ENCODE data around the gene IARS2. TPM values are rescaled to one million over a fixed set of nuclear protein-coding genes. Genes with fewer than 3 reads are reported as not detected.
"Not testable (repeated sequence)": the region's sequence is repeated elsewhere in the genome, so short reads cannot be mapped to it uniquely, and the experiment has no call there.

The IARS2 gene
- total and polyA plus RNA-seq, 11 donors = 23.2 to 87.2 (median 78.2) TPM

DNA sequence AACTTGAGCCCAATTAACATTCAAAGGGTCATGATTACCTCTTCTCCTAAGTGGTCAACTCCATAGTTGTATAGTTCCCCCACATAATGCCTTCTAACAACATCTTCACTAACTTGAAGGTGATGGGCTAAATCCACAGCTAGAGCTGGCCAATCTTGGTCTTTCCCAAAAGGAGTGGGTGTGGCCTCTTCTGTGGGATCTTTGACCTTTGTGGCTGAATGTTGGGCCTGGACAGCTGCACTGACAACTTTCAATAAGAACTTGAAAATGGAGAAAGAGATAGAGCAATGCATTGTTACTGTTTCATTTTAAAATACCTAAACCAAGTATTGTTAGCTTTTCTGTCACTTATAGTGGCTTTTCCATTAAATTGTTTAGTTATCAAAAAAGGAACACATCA, 59.2 kb downstream of the IARS2 start:
- TF ChIP-seq POLR2A (IDR thresholded peaks at IDR 0.05) = no peak
- TF ChIP-seq, protein P1, sequence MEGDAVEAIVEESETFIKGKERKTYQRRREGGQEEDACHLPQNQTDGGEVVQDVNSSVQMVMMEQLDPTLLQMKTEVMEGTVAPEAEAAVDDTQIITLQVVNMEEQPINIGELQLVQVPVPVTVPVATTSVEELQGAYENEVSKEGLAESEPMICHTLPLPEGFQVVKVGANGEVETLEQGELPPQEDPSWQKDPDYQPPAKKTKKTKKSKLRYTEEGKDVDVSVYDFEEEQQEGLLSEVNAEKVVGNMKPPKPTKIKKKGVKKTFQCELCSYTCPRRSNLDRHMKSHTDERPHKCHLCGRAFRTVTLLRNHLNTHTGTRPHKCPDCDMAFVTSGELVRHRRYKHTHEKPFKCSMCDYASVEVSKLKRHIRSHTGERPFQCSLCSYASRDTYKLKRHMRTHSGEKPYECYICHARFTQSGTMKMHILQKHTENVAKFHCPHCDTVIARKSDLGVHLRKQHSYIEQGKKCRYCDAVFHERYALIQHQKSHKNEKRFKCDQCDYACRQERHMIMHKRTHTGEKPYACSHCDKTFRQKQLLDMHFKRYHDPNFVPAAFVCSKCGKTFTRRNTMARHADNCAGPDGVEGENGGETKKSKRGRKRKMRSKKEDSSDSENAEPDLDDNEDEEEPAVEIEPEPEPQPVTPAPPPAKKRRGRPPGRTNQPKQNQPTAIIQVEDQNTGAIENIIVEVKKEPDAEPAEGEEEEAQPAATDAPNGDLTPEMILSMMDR (IDR thresholded peaks at IDR 0.05) = no peak
- Histone ChIP-seq H3K4me3 (no peak overlapping the region), H3K9me3 (no peaks in the 10 kb centered on the region), H3K27ac (no peak overlapping the region), H3K36me3 (peaks cover 0 to 96% (median 72%) of the 10 kb centered on the region in 9 donors), H3K4me1 (peaks cover 0 to 25% (median 15%) of the 10 kb centered on the region in 12 donors), H3K27me3 (no peaks in the 10 kb centered on the region)
- DNase-seq = no peak
- intact Hi-C loops (cut with DNase I) = no loop called here
- no peak for ATAC-seq

DNA sequence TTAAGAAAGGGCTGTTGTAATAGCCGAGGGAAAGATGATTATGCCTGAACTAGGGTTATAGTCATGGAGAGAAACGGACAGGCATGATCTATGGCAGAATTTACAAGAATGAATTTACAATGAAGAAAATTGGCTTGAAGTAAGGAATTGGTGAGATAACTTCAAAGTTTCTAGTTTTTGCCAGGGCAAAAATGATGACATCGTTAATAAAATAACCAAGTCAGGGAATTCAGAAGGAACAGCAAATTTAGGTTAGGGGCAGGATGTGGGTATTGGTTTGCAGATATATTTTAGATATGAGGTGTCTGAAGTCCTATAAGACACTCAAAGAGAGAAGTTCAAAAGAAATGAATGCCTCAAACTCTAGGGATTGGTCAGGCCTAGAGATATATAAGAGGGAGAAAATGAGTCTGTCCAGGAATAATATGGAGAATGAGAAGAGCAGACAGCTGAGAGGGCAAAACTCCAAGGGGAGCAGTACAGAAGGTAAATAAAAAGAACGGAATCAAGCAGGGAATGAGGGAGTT, 62.8 kb downstream of the IARS2 start:
- peaks cover 0 to 8% (median 3%) of the 10 kb centered on the region in 12 donors for H3K4me1 ChIP-seq
- H3K27ac ChIP-seq = no peak overlapping the region
- DNase-seq (no peak), ATAC-seq (no peak)
- H3K27me3 ChIP-seq = no peaks in the 10 kb centered on the region
- TF ChIP-seq, protein P1 (IDR thresholded peaks at IDR 0.05) = no peak
- no peak for TF ChIP-seq POLR2A (IDR thresholded peaks at IDR 0.05)
- no peaks in the 10 kb centered on the region for H3K9me3 ChIP-seq
- intact Hi-C loops (cut with DNase I) = no loop called here
- peaks cover 0 to 96% (median 85%) of the 10 kb centered on the region in 9 donors for H3K36me3 ChIP-seq
- no peak overlapping the region for H3K4me3 ChIP-seq
- 96 to 98% (median 97%) methylated on average over 4 of the region's 4 CpGs for WGBS, 4 donors

- intact Hi-C loops (cut with DNase I) = no loop called here
- WGBS, 4 donors = 51 to 70% (median 54%) methylated on average over 2 of the region's 2 CpGs
- H3K36me3 ChIP-seq = peaks cover 0 to 97% (median 88%) of the 10 kb centered on the region in 9 donors
These were observed 63.8 kb downstream of the IARS2 start for GRCh38 chr1:220157738-220158137.

GRCh38 chr1:220158530-220158929, 64.6 kb downstream of the IARS2 start:
- WGBS, 4 donors = 97 to 99% (median 99%) methylated on average over 7 of the region's 7 CpGs
- H3K27me3 ChIP-seq; ATAC-seq; H3K4me1 ChIP-seq; intact Hi-C loops (cut with DNase I); DNase-seq; H3K4me3 ChIP-seq; H3K9me3 ChIP-seq: not testable (repeated sequence)
- peaks cover 0 to 95% (median 85%) of the 10 kb centered on the region in 9 donors for H3K36me3 ChIP-seq
- H3K27ac ChIP-seq = peak overlapping the region in 1 of 12 donors; percentile 33

More at GRCh38 chr1:220157738-220158137, 63.8 kb downstream of the IARS2 start:
- DNase-seq (no peak), ATAC-seq (peak in 1 of 4 donors; percentile 47)
- peaks cover 0 to 4% (median 0%) of the 10 kb centered on the region in 12 donors for H3K4me1 ChIP-seq
- H3K27me3 ChIP-seq = no peaks in the 10 kb centered on the region
- H3K4me3 ChIP-seq = no peak overlapping the region
- H3K9me3 ChIP-seq = no peaks in the 10 kb centered on the region
- TF ChIP-seq POLR2A (IDR thresholded peaks at IDR 0.05) = no peak
- TF ChIP-seq, protein P1 (IDR thresholded peaks at IDR 0.05) = no peak
- peak overlapping the region in 2 of 12 donors; percentile 18 to 33 for H3K27ac ChIP-seq

GRCh38 chr1:220159041-220159440, 65.1 kb downstream of the IARS2 start:
- intact Hi-C loops (cut with DNase I) = no loop called here
- Histone ChIP-seq H3K27ac (no peak overlapping the region), H3K4me3 (no peak overlapping the region), H3K36me3 (peaks cover 0 to 90% (median 83%) of the 10 kb centered on the region in 9 donors), H3K27me3 (no peaks in the 10 kb centered on the region), H3K9me3 (no peaks in the 10 kb centered on the region), H3K4me1 (peaks cover 0 to 4% (median 0%) of the 10 kb centered on the region in 12 donors)
- TF ChIP-seq POLR2A (IDR thresholded peaks at IDR 0.05) = no peak
- TF ChIP-seq, protein P1 (IDR thresholded peaks at IDR 0.05) = no peak
- no peak for DNase-seq
- WGBS, 4 donors = 97 to 98% (median 97%) methylated on average over 3 of the region's 3 CpGs
- ATAC-seq = no peak
